Ammon's horn (tissue), 1 donor: ENCODE data around the gene CLDN5.

Source experiments
- DNase-seq: peaks from one replicate; pipeline ENCODE4 v3.0.0-alpha.2; 2016; ENCODE audit warnings: low spot score

The CLDN5 gene

GRCh38 chr22:19504900-19505734, 19.1 kb downstream of the CLDN5 start:
- no peak for DNase-seq

- DNase-seq: no peak
Observed at GRCh38 chr22:19503869-19504268, 20.3 kb downstream of the CLDN5 start.

- no peak for DNase-seq
Observed at GRCh38 chr22:19503367-19503766, 20.8 kb downstream of the CLDN5 start.

- DNase-seq: no peak
Observed at GRCh38 chr22:19501897-19502447, 22.2 kb downstream of the CLDN5 start.

GRCh38 chr22:19499880-19500242, 24.3 kb downstream of the CLDN5 start:
- DNase-seq: no peak

- DNase-seq: no peak
Observed at GRCh38 chr22:19499236-19499879, 24.9 kb downstream of the CLDN5 start.

GRCh38 chr22:19498866-19499190, 25.4 kb downstream of the CLDN5 start:
- no peak for DNase-seq

- no peak for DNase-seq
Observed at GRCh38 chr22:19498154-19498865, 25.9 kb downstream of the CLDN5 start.

- no peak for DNase-seq
Observed at GRCh38 chr22:19497245-19497644, 27.0 kb downstream of the CLDN5 start.

GRCh38 chr22:19496324-19496630, 27.9 kb downstream of the CLDN5 start:
- no peak for DNase-seq

- DNase-seq: no peak
Observed at GRCh38 chr22:19495562-19496323, 28.5 kb downstream of the CLDN5 start.

GRCh38 chr22:19494676-19495173, 29.5 kb downstream of the CLDN5 start:
- no peak for DNase-seq

GRCh38 chr22:19494001-19494560, 30.1 kb downstream of the CLDN5 start:
- no peak for DNase-seq

GRCh38 chr22:19492504-19493174, 31.6 kb downstream of the CLDN5 start:
- no peak for DNase-seq

GRCh38 chr22:19490628-19491230, 33.5 kb downstream of the CLDN5 start:
- no peak for DNase-seq

- no peak for DNase-seq
Observed at GRCh38 chr22:19488884-19489843, 35.0 kb downstream of the CLDN5 start.

- DNase-seq: no peak
Observed at GRCh38 chr22:19488285-19488684, 35.9 kb downstream of the CLDN5 start.

- DNase-seq: no peak
Observed at GRCh38 chr22:19483481-19484244, 40.5 kb downstream of the CLDN5 start.

- DNase-seq: no peak
Observed at GRCh38 chr22:19482297-19482696, 41.9 kb downstream of the CLDN5 start.
